ENCODE results near the gene RIMBP2. TPM values are rescaled to one million over a fixed set of nuclear protein-coding genes. Genes with fewer than 3 reads are reported as not detected.

Gene RIMBP2
- total RNA-seq, 4 donors from 2014 or later, result 1.5 to 5.3 (median 2.7) TPM

GRCh38 chr12:130582286-130582685, 133.8 kb downstream of the RIMBP2 start:
- intact Hi-C loops (cut with DNase I; ENCODE audit: low total_unique reads), result no loop called here
- peak in 1 of 2 donors; percentile 36 for DNase-seq (ENCODE audit: low spot score in 2 of 2)
- H3K4me3 ChIP-seq (ENCODE audit: low read depth, poor library complexity, severe bottlenecking), result no peak overlapping the region
- no peak for TF ChIP-seq CTCF (IDR thresholded peaks at IDR 0.05)
- WGBS, 2 donors, result 91 to 92% methylated on average over 6 of the region's 6 CpGs

- H3K4me3 ChIP-seq (ENCODE audit: low read depth, poor library complexity, severe bottlenecking), result no peak overlapping the region
- TF ChIP-seq POLR2A (IDR thresholded peaks at IDR 0.05) (no peak), CTCF (IDR thresholded peaks at IDR 0.05) (no peak)
- WGBS, 2 donors, result 69 to 87% methylated on average over 5 of the region's 5 CpGs
- intact Hi-C loops (cut with DNase I; ENCODE audit: low total_unique reads), result no loop called here
- peak in 1 of 2 donors; percentile 76 for DNase-seq (ENCODE audit: low spot score in 2 of 2)
Measured at GRCh38 chr12:130581782-130582181, 134.3 kb downstream of the RIMBP2 start.

GRCh38 chr12:130579231-130579630, 136.9 kb downstream of the RIMBP2 start:
- peak in 1 of 2 donors; percentile 76 for DNase-seq (ENCODE audit: low spot score in 2 of 2)
- no peak overlapping the region for H3K4me3 ChIP-seq (ENCODE audit: low read depth, poor library complexity, severe bottlenecking)
- TF ChIP-seq POLR2A (IDR thresholded peaks at IDR 0.05) (no peak), CTCF (IDR thresholded peaks at IDR 0.05) (no peak)
- WGBS, 2 donors, result 69 to 81% methylated on average over 7 of the region's 7 CpGs
- intact Hi-C loops (cut with DNase I; ENCODE audit: low total_unique reads), result no loop called here

GRCh38 chr12:130577351-130577750, 138.7 kb downstream of the RIMBP2 start:
- TF ChIP-seq CTCF (IDR thresholded peaks at IDR 0.05) (no peak), POLR2A (IDR thresholded peaks at IDR 0.05) (no peak)
- 85 to 88% methylated on average over 6 of the region's 6 CpGs for WGBS, 2 donors
- no peak overlapping the region for H3K4me3 ChIP-seq (ENCODE audit: low read depth, poor library complexity, severe bottlenecking)
- peak in 1 of 2 donors; percentile 42 for DNase-seq (ENCODE audit: low spot score in 2 of 2)
- intact Hi-C loops (cut with DNase I; ENCODE audit: low total_unique reads), result no loop called here

- intact Hi-C loops (cut with DNase I; ENCODE audit: low total_unique reads), result no loop called here
- peak in 1 of 2 donors; percentile 54 for DNase-seq (ENCODE audit: low spot score in 2 of 2)
- WGBS, 2 donors, result 73 to 78% methylated on average over 17 of the region's 17 CpGs
- TF ChIP-seq POLR2A (IDR thresholded peaks at IDR 0.05) (no peak), CTCF (IDR thresholded peaks at IDR 0.05) (no peak)
- H3K4me3 ChIP-seq (ENCODE audit: low read depth, poor library complexity, severe bottlenecking), result no peak overlapping the region
Measured at GRCh38 chr12:130576371-130576816, 139.7 kb downstream of the RIMBP2 start.

- TF ChIP-seq CTCF (IDR thresholded peaks at IDR 0.05) (no peak), POLR2A (IDR thresholded peaks at IDR 0.05) (no peak)
- intact Hi-C loops (cut with DNase I; ENCODE audit: low total_unique reads), result no loop called here
- peak in 1 of 2 donors; percentile 71 for DNase-seq (ENCODE audit: low spot score in 2 of 2)
- H3K4me3 ChIP-seq (ENCODE audit: low read depth, poor library complexity, severe bottlenecking), result no peak overlapping the region
- WGBS, 2 donors, result 75 to 77% methylated on average over 6 of the region's 6 CpGs
Measured at GRCh38 chr12:130574402-130574801, 141.7 kb downstream of the RIMBP2 start.

Measured in lower leg skin (tissue), 4 donors.